ENCODE results near the gene CHRNA9. TPM values are rescaled to one million over a fixed set of nuclear protein-coding genes. Genes with fewer than 3 reads are reported as not detected.

The CHRNA9 gene
- total RNA-seq, 1 donor from 2014 or later = 0.43 TPM

DNA sequence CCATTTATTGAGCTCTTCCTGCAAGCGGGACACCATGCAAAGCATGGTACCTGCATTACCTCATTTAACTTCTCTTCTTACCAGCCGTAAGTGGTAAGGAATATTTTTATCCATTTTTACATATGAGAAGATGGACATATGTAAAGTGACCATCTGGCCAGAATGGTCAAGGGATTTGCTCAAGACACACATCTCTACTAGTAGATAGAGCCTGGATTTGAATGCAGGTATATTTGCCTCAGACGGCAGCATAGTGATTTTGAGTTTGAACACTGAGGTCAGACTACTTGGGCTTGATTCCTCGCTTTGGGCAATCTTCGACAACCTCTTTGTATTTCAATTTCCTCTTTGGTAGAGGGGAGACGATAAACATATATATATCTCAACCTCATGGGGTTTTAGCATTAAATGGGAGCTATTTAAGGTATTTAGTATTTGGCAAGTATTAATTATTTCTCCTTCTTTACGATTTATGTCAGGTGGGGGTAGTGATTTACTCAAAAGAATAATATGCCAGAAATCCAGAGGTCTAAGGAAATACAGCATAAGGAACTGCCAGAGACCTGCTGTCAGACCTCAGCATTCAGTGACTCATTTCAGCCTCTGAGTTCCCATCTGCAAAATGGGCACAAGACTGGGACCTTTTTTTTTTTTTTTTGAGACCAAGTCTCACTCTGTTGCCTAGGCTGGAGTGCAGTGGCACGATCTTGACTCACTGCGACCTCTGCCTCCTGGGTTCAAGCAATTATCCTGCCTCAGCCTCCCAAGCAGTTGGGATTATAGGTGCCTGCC is 34.6 kb upstream of the CHRNA9 start:
- Mint-ChIP-seq H3K4me1 (ENCODE audit: low read depth) (no peaks in the 10 kb centered on the region), H3K27ac (no peak overlapping the region), H3K27me3 (no peaks in the 10 kb centered on the region), H3K4me3 (ENCODE audit: low read depth) (no peak overlapping the region), H3K9me3 (ENCODE audit: low read depth) (peaks cover 5% of the 10 kb centered on the region), H3K36me3 (ENCODE audit: insufficient read depth) (no peaks in the 10 kb centered on the region)
- DNase-seq (ENCODE audit: low spot score, unreplicated experiment) = no peak
- TF ChIP-seq, protein P1, sequence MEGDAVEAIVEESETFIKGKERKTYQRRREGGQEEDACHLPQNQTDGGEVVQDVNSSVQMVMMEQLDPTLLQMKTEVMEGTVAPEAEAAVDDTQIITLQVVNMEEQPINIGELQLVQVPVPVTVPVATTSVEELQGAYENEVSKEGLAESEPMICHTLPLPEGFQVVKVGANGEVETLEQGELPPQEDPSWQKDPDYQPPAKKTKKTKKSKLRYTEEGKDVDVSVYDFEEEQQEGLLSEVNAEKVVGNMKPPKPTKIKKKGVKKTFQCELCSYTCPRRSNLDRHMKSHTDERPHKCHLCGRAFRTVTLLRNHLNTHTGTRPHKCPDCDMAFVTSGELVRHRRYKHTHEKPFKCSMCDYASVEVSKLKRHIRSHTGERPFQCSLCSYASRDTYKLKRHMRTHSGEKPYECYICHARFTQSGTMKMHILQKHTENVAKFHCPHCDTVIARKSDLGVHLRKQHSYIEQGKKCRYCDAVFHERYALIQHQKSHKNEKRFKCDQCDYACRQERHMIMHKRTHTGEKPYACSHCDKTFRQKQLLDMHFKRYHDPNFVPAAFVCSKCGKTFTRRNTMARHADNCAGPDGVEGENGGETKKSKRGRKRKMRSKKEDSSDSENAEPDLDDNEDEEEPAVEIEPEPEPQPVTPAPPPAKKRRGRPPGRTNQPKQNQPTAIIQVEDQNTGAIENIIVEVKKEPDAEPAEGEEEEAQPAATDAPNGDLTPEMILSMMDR (IDR thresholded peaks at IDR 0.05; ENCODE audit: unreplicated experiment) = no peak

GRCh38 chr4:40301603-40302002 is 33.5 kb upstream of the CHRNA9 start:
- Mint-ChIP-seq H3K9me3 (ENCODE audit: low read depth) (peaks cover 5% of the 10 kb centered on the region), H3K36me3 (ENCODE audit: insufficient read depth) (no peaks in the 10 kb centered on the region), H3K27me3 (no peaks in the 10 kb centered on the region), H3K27ac (no peak overlapping the region), H3K4me1 (ENCODE audit: low read depth) (no peaks in the 10 kb centered on the region), H3K4me3 (ENCODE audit: low read depth) (no peak overlapping the region)
- no peak for DNase-seq (ENCODE audit: low spot score, unreplicated experiment)
- TF ChIP-seq, protein P1 (IDR thresholded peaks at IDR 0.05; ENCODE audit: unreplicated experiment) = no peak

DNA sequence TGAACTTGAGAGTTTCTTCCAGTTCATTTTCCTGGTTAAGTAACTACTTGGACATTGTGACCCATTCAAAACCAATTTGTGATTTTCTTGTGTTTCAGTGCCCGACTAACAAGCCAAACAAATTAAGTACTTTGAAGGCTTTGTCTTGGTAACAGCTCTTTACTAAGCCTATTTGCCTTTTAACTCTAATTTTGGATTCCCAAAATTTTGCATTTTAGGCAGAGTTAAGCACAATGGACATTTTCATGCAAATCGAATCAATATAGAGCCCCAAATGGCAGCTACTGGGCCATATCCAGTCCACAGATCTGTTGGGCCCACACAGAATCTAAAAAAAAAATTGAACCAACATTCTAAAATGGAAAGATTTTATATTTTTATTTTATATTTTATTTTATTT is 31.4 kb upstream of the CHRNA9 start:
- TF ChIP-seq, protein P1 (IDR thresholded peaks at IDR 0.05; ENCODE audit: unreplicated experiment) = no peak
- H3K36me3 Mint-ChIP-seq (ENCODE audit: insufficient read depth) = no peaks in the 10 kb centered on the region
- peaks cover 5% of the 10 kb centered on the region for H3K9me3 Mint-ChIP-seq (ENCODE audit: low read depth)
- DNase-seq (ENCODE audit: low spot score, unreplicated experiment) = no peak
- H3K4me3 Mint-ChIP-seq (ENCODE audit: low read depth) = no peak overlapping the region
- H3K27me3 Mint-ChIP-seq = no peaks in the 10 kb centered on the region
- no peaks in the 10 kb centered on the region for H3K4me1 Mint-ChIP-seq (ENCODE audit: low read depth)
- H3K27ac Mint-ChIP-seq = no peak overlapping the region

GRCh38 chr4:40305328-40306170 is 29.6 kb upstream of the CHRNA9 start:
- Mint-ChIP-seq H3K9me3 (ENCODE audit: low read depth) (peaks cover 5% of the 10 kb centered on the region), H3K36me3 (ENCODE audit: insufficient read depth) (no peaks in the 10 kb centered on the region), H3K27me3 (no peaks in the 10 kb centered on the region), H3K4me3 (ENCODE audit: low read depth) (no peak overlapping the region), H3K27ac (no peak overlapping the region), H3K4me1 (ENCODE audit: low read depth) (peaks cover 5% of the 10 kb centered on the region)
- DNase-seq (ENCODE audit: low spot score, unreplicated experiment) = no peak
- TF ChIP-seq, protein P1 (IDR thresholded peaks at IDR 0.05; ENCODE audit: unreplicated experiment) = no peak

DNA sequence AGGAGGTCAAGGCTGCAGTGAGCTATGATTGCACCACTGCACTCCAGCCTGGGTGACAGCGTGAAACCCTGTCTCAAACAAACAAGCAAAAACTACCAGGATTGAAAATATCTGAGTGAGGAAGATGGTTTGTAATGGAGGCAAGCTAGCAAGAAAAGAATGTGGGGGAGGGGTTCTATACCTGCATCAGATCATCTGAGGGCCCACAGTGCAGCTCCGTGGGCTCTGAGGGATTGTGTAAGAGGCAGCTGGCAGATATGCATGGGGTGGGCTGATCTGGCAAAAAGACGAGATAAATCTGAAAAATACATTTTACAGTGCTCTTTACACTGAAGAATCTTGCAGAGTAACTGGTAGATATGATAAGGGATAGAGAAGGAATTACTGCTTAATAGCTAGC is 28.9 kb upstream of the CHRNA9 start:
- Mint-ChIP-seq H3K27ac (no peak overlapping the region), H3K4me1 (ENCODE audit: low read depth) (peaks cover 5% of the 10 kb centered on the region), H3K4me3 (ENCODE audit: low read depth) (no peak overlapping the region)

More for the DNA sequence above, 28.9 kb upstream of the CHRNA9 start:
- Mint-ChIP-seq H3K9me3 (ENCODE audit: low read depth) (peaks cover 5% of the 10 kb centered on the region), H3K27me3 (no peaks in the 10 kb centered on the region), H3K36me3 (ENCODE audit: insufficient read depth) (no peaks in the 10 kb centered on the region)
- no peak for DNase-seq (ENCODE audit: low spot score, unreplicated experiment)
- TF ChIP-seq, protein P1 (IDR thresholded peaks at IDR 0.05; ENCODE audit: unreplicated experiment) = no peak

Data from progenitor cell of endocrine pancreas (in vitro differentiated cells).